Heart left ventricle (tissue), 16 donors: ENCODE results near the gene PRKCH. TPM values are rescaled to one million over a fixed set of nuclear protein-coding genes. Genes with fewer than 3 reads are reported as not detected.

Source experiments
- ATAC-seq, 4 donors: fragments of 200-7000 bp; cut with Tn5 transposase; one replicate each; pipeline ENCODE4 v1.9.1; 2020 to 2022; ENCODE audit warnings: moderate library complexity in 4 of 4, mild to moderate bottlenecking in 3 of 4, moderate number of reproducible peaks in 1 of 4
- DNase-seq, 5 donors: peaks; one replicate each; pipeline ENCODE4 v3.0.0-alpha.2; 2020
- H3K27ac ChIP-seq, 12 donors: fragments of 200-600 bp; sonication (generic) in 4 of 12; one replicate each; pipeline versions ENCODE4 v1.5.0 to v1.8.0; 2016 to 2022; ENCODE audit warnings: mild to moderate bottlenecking in 2 of 12
- H3K27me3 ChIP-seq, 9 donors: fragments of 200-600 bp; sonication (generic) in 2 of 9; one replicate each; pipeline versions ENCODE4 v1.5.1 to v1.8.0; 2016 to 2022; ENCODE audit warnings: mild to moderate bottlenecking in 3 of 9
- H3K36me3 ChIP-seq, 9 donors: fragments of 200-600 bp; sonication (generic) in 2 of 9; one replicate each; pipeline versions ENCODE4 v1.5.0 to v1.8.0; 2018 to 2022; ENCODE audit warnings: mild to moderate bottlenecking in 2 of 9
- H3K4me1 ChIP-seq, 12 donors: fragments of 200-600 bp; sonication (generic) in 4 of 12; one replicate each; pipeline versions ENCODE4 v1.5.0 to v1.8.0; 2016 to 2022; ENCODE audit warnings: mild to moderate bottlenecking in 3 of 12
- H3K4me3 ChIP-seq, 12 donors: fragments of 200-600 bp; sonication (generic) in 4 of 12; one replicate each; pipeline versions ENCODE4 v1.5.0 to v1.8.0; 2017 to 2022; ENCODE audit warnings: mild to moderate bottlenecking in 9 of 12, moderate library complexity in 4 of 12
- H3K9me3 ChIP-seq, 12 donors: fragments of 200-600 bp; sonication (generic) in 4 of 12; one replicate each; pipeline versions ENCODE4 v1.5.0 to v1.8.0; 2016 to 2022; ENCODE audit warnings: mild to moderate bottlenecking in 1 of 12
- CTCF ChIP-seq, 12 donors: fragments of 200-600 bp; sonication (generic) in 4 of 12; IDR thresholded peaks; one replicate each; pipeline versions ENCODE4 v1.5.0 to v1.8.0; 2018 to 2022; ENCODE audit warnings: antibody characterized with exemption in 12 of 12, mild to moderate bottlenecking in 5 of 12
- POLR2A ChIP-seq, 2 donors: fragments of 450-650 bp; IDR thresholded peaks; one replicate each; pipeline ENCODE4 v1.6.1; 2017; ENCODE audit warnings: antibody characterized with exemption in 2 of 2, mild to moderate bottlenecking in 2 of 2, moderate library complexity in 2 of 2
- WGBS, 4 donors: extraction: QIAGEN DNeasy Blood & Tissue Kit in 2 of 4; methylation state at CpG; one replicate each; pipeline versions ENCODE4 v1.1.5 to v1.1.7; 2013 to 2018; 5-methylcytosine and 5-hydroxymethylcytosine counted together
- intact Hi-C, 10 donors: fragments of 100-400 bp; cut with DNase I; formaldehyde crosslinking; loops; one replicate each; pipeline versions ENCODE4 v1.11.1 to v1.14.2; 2022
- polyA plus RNA-seq, 2 donors: library from polyadenylated mRNA; stranded (reverse); fragments of 200-250 nt; gene quantifications; one replicate each; pipeline ENCODE4 v1.2.3, GENCODE V29; 2013
- total RNA-seq, 9 donors: library from RNA; depleted of rRNA in 2 of 9; stranded (reverse); fragments of >200 nt in 2 of 9; fragmentation: NEBNext Ultra II Directional in 3 of 9; extraction: Animal tissue kit (Norgen Biotek cat#: 25700) in 3 of 9; gene quantifications; one replicate each; pipeline versions ENCODE4 v1.1.0 to v1.2.4, GENCODE V29; 2016 to 2023
- donor health status: ischemic (EF 13 %, LVEDD 7.1; RV severe dilation, severe dysfunction).
- donor health status: healthy with polysubstance abuse.
- donor health status: DM: no; HTN: yes; CAD: no.
- donor health status: DM: no; HTN: no; CAD: no.
- donor health status: ischemic (EF 25% LVEDD 6.9; RV normal size, moderate dysfunction).
- donor health status: ischemic (EF 25% LVEDD 5.7; RV mildly dilated, moderate dysfunction).
- donor health status: healthy.
- donor health status: DM: yes; HTN: yes; CAD: no.
- donor health status: ischemic (EF 35%, LVEDD 5.7; RV mildly dilated, moderate dysfunction).
- donor health status: nonischemic (EF 11% LVEDD 7.7; RV severe dilation, severe dysfunction).
- donor health status: DM: yes; HTN: yes; CAD: no.
- donor health status: PGD.
- donor health status: ischemic (EF 29% LVEDD 5.4; RV normal size, mild dysfunction).
- donor health status: nonischemic (EF 23%, LVEDD 6.1; RV moderate dilation, normal function).

The PRKCH gene
- total and polyA plus RNA-seq, 11 donors: 6.1 to 49.2 (median 21.7) TPM

- H3K9me3 ChIP-seq: no peaks in the 10 kb centered on the region
- H3K4me1 ChIP-seq: peaks cover 0 to 76% (median 25%) of the 10 kb centered on the region in 12 donors
- intact Hi-C loops: loop anchor here in 1 of 10 donors (10.0 kb wide), 1 partner anchor 122 kb away; no protein-coding TSS in a partner anchor
- peak overlapping the region in 1 of 12 donors; percentile 18 for H3K4me3 ChIP-seq
- no peak for TF ChIP-seq CTCF (IDR thresholded peaks at IDR 0.05)
- TF ChIP-seq POLR2A (IDR thresholded peaks at IDR 0.05): no peak
- DNase-seq (no peak), ATAC-seq (no peak)
- H3K27me3 ChIP-seq: no peaks in the 10 kb centered on the region
- 88 to 96% (median 94%) methylated on average over 1 of the region's 1 CpG for WGBS, 4 donors
- peak overlapping the region in 2 of 12 donors; percentile 38 to 84 for H3K27ac ChIP-seq
- no peaks in the 10 kb centered on the region for H3K36me3 ChIP-seq
Measured at GRCh38 chr14:61333087-61333486, 11.7 kb downstream of the PRKCH start.

DNA sequence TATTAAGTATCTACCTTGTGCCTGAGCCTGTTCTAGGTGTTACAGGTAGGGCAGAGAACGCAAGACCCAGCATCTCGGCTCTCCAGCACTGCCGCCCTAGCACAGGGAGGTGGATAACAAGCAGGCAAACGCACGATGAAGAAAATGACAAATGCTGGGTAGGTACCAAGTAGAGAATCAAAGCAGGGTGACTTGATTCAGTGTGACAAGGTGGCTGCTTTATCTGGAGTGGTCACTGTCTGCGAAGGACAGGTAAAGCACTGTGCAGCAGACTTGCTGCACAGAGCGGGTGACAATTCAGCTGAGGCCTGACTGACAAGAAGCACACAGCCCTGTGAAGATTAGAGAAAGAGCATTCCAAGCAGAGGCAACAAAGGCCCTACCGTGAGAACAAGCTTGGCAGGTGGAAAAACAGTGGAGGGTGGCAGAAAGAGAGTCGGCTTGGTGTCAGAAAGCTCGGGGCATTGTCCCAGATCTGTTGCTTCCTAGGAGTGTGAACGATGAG lies 12.9 kb downstream of the PRKCH start:
- Histone ChIP-seq H3K27ac (peak overlapping the region in 6 of 12 donors; percentile 10 to 84 (median 19)), H3K36me3 (no peaks in the 10 kb centered on the region), H3K9me3 (no peaks in the 10 kb centered on the region), H3K27me3 (no peaks in the 10 kb centered on the region), H3K4me3 (peak overlapping the region in 1 of 12 donors; percentile 15), H3K4me1 (peaks cover 0 to 77% (median 20%) of the 10 kb centered on the region in 12 donors)
- DNase-seq (no peak), ATAC-seq (no peak)
- TF ChIP-seq CTCF (IDR thresholded peaks at IDR 0.05): no peak
- TF ChIP-seq POLR2A (IDR thresholded peaks at IDR 0.05): no peak
- WGBS, 4 donors: 71 to 72% (median 72%) methylated on average over 11 of the region's 11 CpGs
- intact Hi-C loops: loop anchor here in 1 of 10 donors (10.0 kb wide), 1 partner anchor 121 kb away; no protein-coding TSS in a partner anchor

DNA sequence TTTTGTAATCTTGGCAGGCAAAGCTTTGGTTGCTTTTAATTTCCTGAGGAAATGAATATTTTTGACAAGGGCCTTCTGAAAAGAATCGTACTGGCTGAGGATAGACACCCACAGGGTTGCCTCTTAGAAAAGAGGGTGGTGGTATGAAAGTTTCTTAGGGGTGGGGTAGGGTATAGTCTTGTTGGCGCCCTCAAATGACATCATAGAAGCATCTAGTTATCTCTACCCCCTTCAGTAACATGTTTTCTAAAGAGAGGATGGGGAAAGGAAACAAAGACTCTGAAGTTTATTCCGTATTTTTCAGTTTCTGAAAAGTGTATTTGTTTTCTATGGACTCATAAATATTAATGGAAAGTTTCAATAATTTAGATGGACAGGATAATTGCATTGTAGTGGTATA lies 13.7 kb downstream of the PRKCH start:
- no peaks in the 10 kb centered on the region for H3K27me3 ChIP-seq
- H3K4me3 ChIP-seq: no peak overlapping the region
- TF ChIP-seq POLR2A (IDR thresholded peaks at IDR 0.05) (no peak), CTCF (IDR thresholded peaks at IDR 0.05) (no peak)
- ATAC-seq (no peak), DNase-seq (no peak)
- no peaks in the 10 kb centered on the region for H3K36me3 ChIP-seq
- no peaks in the 10 kb centered on the region for H3K9me3 ChIP-seq
- 60 to 74% (median 68%) methylated on average over 3 of the region's 3 CpGs for WGBS, 4 donors
- peaks cover 0 to 75% (median 14%) of the 10 kb centered on the region in 12 donors for H3K4me1 ChIP-seq
- peak overlapping the region in 3 of 12 donors; percentile 10 to 84 (median 18) for H3K27ac ChIP-seq
- intact Hi-C loops: loop anchor here in 1 of 10 donors (10.0 kb wide), 1 partner anchor 120 kb away; no protein-coding TSS in a partner anchor

GRCh38 chr14:61335671-61336275 lies 14.4 kb downstream of the PRKCH start:
- Histone ChIP-seq H3K27ac (peak overlapping the region in 2 of 12 donors; percentile 18 to 84), H3K4me3 (no peak overlapping the region), H3K9me3 (no peaks in the 10 kb centered on the region), H3K4me1 (peaks cover 0 to 72% (median 12%) of the 10 kb centered on the region in 12 donors), H3K36me3 (no peaks in the 10 kb centered on the region), H3K27me3 (no peaks in the 10 kb centered on the region)
- TF ChIP-seq POLR2A (IDR thresholded peaks at IDR 0.05) (no peak), CTCF (IDR thresholded peaks at IDR 0.05) (no peak)
- 78 to 87% (median 78%) methylated on average over 1 of the region's 1 CpG for WGBS, 4 donors
- intact Hi-C loops: loop anchor here in 1 of 10 donors (10.0 kb wide), 1 partner anchor 119 kb away; no protein-coding TSS in a partner anchor
- ATAC-seq (no peak), DNase-seq (no peak)
